Liver (tissue), 9 donors: ENCODE data around the gene APOF. TPM values are rescaled to one million over a fixed set of nuclear protein-coding genes. Genes with fewer than 3 reads are reported as not detected.

Source experiments
- DNase-seq: peaks from one replicate; pipeline ENCODE4 v3.0.0-alpha.2; 2017; ENCODE audit warnings: low spot score
- H3K27ac ChIP-seq, 2 donors: one replicate each; pipeline ENCODE4 v1.7.0; 2013; ENCODE audit warnings: inconsistent platforms in 2 of 2, low read length in 2 of 2, control low read depth in 1 of 2, low read depth in 1 of 2, mild to moderate bottlenecking in 1 of 2
- H3K27me3 ChIP-seq, 4 donors: one replicate each; pipeline versions ENCODE4 v1.6.1 to v1.7.0; 2013; ENCODE audit warnings: low read length in 3 of 4, inconsistent platforms in 1 of 4, mild to moderate bottlenecking in 1 of 4, moderate library complexity in 1 of 4; ENCODE audit not compliant: control insufficient read depth in 4 of 4, insufficient read depth in 4 of 4
- H3K36me3 ChIP-seq, 4 donors: one replicate each; pipeline versions ENCODE4 v1.6.1 to v1.7.0; 2013; ENCODE audit warnings: low read length in 3 of 4, mild to moderate bottlenecking in 3 of 4, low read depth in 1 of 4, moderate library complexity in 1 of 4; ENCODE audit not compliant: control insufficient read depth in 4 of 4, insufficient read depth in 3 of 4
- H3K4me1 ChIP-seq, 4 donors: one replicate each; pipeline versions ENCODE4 v1.6.1 to v1.7.0; 2013; ENCODE audit warnings: low read length in 3 of 4, mild to moderate bottlenecking in 3 of 4, moderate library complexity in 1 of 4; ENCODE audit not compliant: control insufficient read depth in 4 of 4, insufficient read depth in 4 of 4
- H3K4me3 ChIP-seq, 3 donors: one replicate each; pipeline versions ENCODE4 v1.6.1 to v1.7.0; 2013; ENCODE audit warnings: low read length in 3 of 3, control low read depth in 1 of 3, low read depth in 1 of 3, mild to moderate bottlenecking in 1 of 3
- H3K9ac ChIP-seq, 2 donors: one replicate each; pipeline ENCODE4 v1.7.0; 2013; ENCODE audit warnings: low read length in 2 of 2, mild to moderate bottlenecking in 2 of 2, moderate library complexity in 2 of 2, control low read depth in 1 of 2, low read depth in 1 of 2
- H3K9me3 ChIP-seq, 4 donors: one replicate each; pipeline versions ENCODE4 v1.6.1 to v1.7.0; 2013; ENCODE audit warnings: low read length in 3 of 4; ENCODE audit not compliant: control insufficient read depth in 4 of 4
- ATF3 ChIP-seq: IDR thresholded peaks from 2 replicates; pipeline ENCODE4 v1.6.1; 2016; ENCODE audit warnings: antibody characterized with exemption
- CTCF ChIP-seq: fragments of 150-350 bp; IDR thresholded peaks from 2 replicates; pipeline ENCODE4 v1.5.1; 2017; ENCODE audit warnings: improper control_type of control experiment, low read depth, low read length; ENCODE audit not compliant: missing input control
- EGR1 ChIP-seq, 2 donors: IDR thresholded peaks; 2 replicates each; pipeline ENCODE4 v1.6.1; 2016 to 2018; ENCODE audit warnings: antibody characterized with exemption in 2 of 2, low read depth in 2 of 2
- FOXA1 ChIP-seq: IDR thresholded peaks from 2 replicates; pipeline ENCODE4 v1.6.1; 2016; ENCODE audit warnings: antibody characterized with exemption
- GABPA ChIP-seq, 2 donors: IDR thresholded peaks in 1 of 2; conservative IDR thresholded peaks in 1 of 2; 2 replicates each; pipeline ENCODE4 v1.6.1; 2016; ENCODE audit warnings: antibody characterized with exemption in 2 of 2, mild to moderate bottlenecking in 1 of 2, moderate library complexity in 1 of 2
- HNF4A ChIP-seq, 2 donors: conservative IDR thresholded peaks; 2 replicates each; pipeline ENCODE4 v1.6.1; 2016; ENCODE audit warnings: antibody characterized with exemption in 2 of 2, mild to moderate bottlenecking in 2 of 2
- JUND ChIP-seq, 2 donors: IDR thresholded peaks; 2 replicates each; pipeline ENCODE4 v1.6.1; 2016; ENCODE audit warnings: antibody characterized with exemption in 2 of 2
- MAX ChIP-seq: IDR thresholded peaks from 2 replicates; pipeline ENCODE4 v1.6.1; 2016; ENCODE audit warnings: antibody characterized with exemption
- RAD21 ChIP-seq, 2 donors: IDR thresholded peaks; 2 replicates each; pipeline ENCODE4 v1.6.1; 2016; ENCODE audit warnings: antibody characterized with exemption in 2 of 2, mild to moderate bottlenecking in 2 of 2
- RXRA ChIP-seq, 2 donors: IDR thresholded peaks; 2 replicates each; pipeline ENCODE4 v1.6.1; 2017 to 2018; ENCODE audit warnings: antibody characterized with exemption in 2 of 2, mild to moderate bottlenecking in 1 of 2
- SP1 ChIP-seq: IDR thresholded peaks from 2 replicates; pipeline ENCODE4 v1.6.1; 2018; ENCODE audit warnings: antibody characterized with exemption, mild to moderate bottlenecking
- TAF1 ChIP-seq: conservative IDR thresholded peaks from 2 replicates; pipeline ENCODE4 v1.6.1; 2016; ENCODE audit warnings: antibody characterized with exemption, mild to moderate bottlenecking
- YY1 ChIP-seq: IDR thresholded peaks from 2 replicates; pipeline ENCODE4 v1.6.1; 2016; ENCODE audit warnings: antibody characterized with exemption, mild to moderate bottlenecking
- ZBTB33 ChIP-seq: IDR thresholded peaks from 2 replicates; pipeline ENCODE4 v1.6.1; 2016; ENCODE audit warnings: antibody characterized with exemption
- WGBS: extraction: QIAGEN DNeasy Blood & Tissue Kit; methylation state at CpG from one replicate; pipeline ENCODE4 v1.1.7; 2013; 5-methylcytosine and 5-hydroxymethylcytosine counted together
- polyA plus RNA-seq, 2 donors: library from polyadenylated mRNA; stranded (reverse) in 1 of 2; unstranded in 1 of 2; fragments of 200-250 nt in 1 of 2; fragments of >200 nt in 1 of 2; fragmentation: Nextera tagmentation in 1 of 2; extraction: Ambion mirVana in 1 of 2; gene quantifications; one replicate each; pipeline versions ENCODE4 v1.2.1 to v1.2.3, GENCODE V29; 2013 to 2015
- total RNA-seq, 2 donors: library from RNA; depleted of rRNA; stranded (reverse); fragments of >200 nt; gene quantifications; one replicate each; pipeline ENCODE4 v1.2.3, GENCODE V29; 2014
- donor health status: healthy.
- donor health status: healthy.
- donor health status: healthy.
- donor health status: healthy.
- donor health status: healthy.

The APOF gene
- total and polyA plus RNA-seq, 4 donors, result 11.9 to 335 (median 156) TPM

- 83% methylated on average over 11 of the region's 11 CpGs for WGBS
- no peak overlapping the region for H3K9ac ChIP-seq
Observed at GRCh38 chr12:56375598-56376434, 13.2 kb upstream of the APOF start.

GRCh38 chr12:56374726-56375597 is 12.3 kb upstream of the APOF start:
- Histone ChIP-seq H3K4me1 (peaks cover 0 to 1% (median 0%) of the 10 kb centered on the region in 4 donors), H3K27me3 (no peaks in the 10 kb centered on the region), H3K4me3 (no peak overlapping the region), H3K27ac (no peak overlapping the region), H3K9ac (no peak overlapping the region), H3K36me3 (no peaks in the 10 kb centered on the region), H3K9me3 (no peaks in the 10 kb centered on the region)
- no peak for DNase-seq
- WGBS, result 84% methylated on average over 7 of the region's 7 CpGs
- TF ChIP-seq SP1 (no peak), YY1 (no peak), EGR1 (IDR thresholded peaks at IDR 0.05; ENCODE audit: low read depth in 2 of 2) (no peak), MAX (no peak), FOXA1 (no peak), ATF3 (no peak), CTCF (no peak), JUND (IDR thresholded peaks at IDR 0.05) (no peak), TAF1 (no peak)

More at GRCh38 chr12:56375598-56376434, 13.2 kb upstream of the APOF start:
- no peaks in the 10 kb centered on the region for H3K9me3 ChIP-seq
- H3K27ac ChIP-seq, result no peak overlapping the region
- no peak overlapping the region for H3K4me3 ChIP-seq
- no peaks in the 10 kb centered on the region for H3K27me3 ChIP-seq
- peaks cover 0 to 1% (median 0%) of the 10 kb centered on the region in 4 donors for H3K4me1 ChIP-seq
- H3K36me3 ChIP-seq, result no peaks in the 10 kb centered on the region
- no peak for DNase-seq
- TF ChIP-seq RAD21 (IDR thresholded peaks at IDR 0.05), result no peak
- no peak for TF ChIP-seq HNF4A (conservative IDR thresholded peaks at IDR 0.05)
- no peak for TF ChIP-seq JUND (IDR thresholded peaks at IDR 0.05)
- no peak for TF ChIP-seq ATF3
- TF ChIP-seq ZBTB33, result no peak
- TF ChIP-seq MAX, result no peak
- TF ChIP-seq GABPA (IDR thresholded peaks at IDR 0.05 in 1 of 2, conservative IDR thresholded peaks at IDR 0.05 in 1 of 2), result no peak
- TF ChIP-seq YY1, result no peak
- no peak for TF ChIP-seq RXRA (IDR thresholded peaks at IDR 0.05)
- no peak for TF ChIP-seq CTCF
- no peak for TF ChIP-seq TAF1
